Spleen (tissue), 11 donors: Measurements from ENCODE around the gene RASAL3. TPM values are rescaled to one million over a fixed set of nuclear protein-coding genes. Genes with fewer than 3 reads are reported as not detected.

Experiments
- DNase-seq: peaks from one replicate; pipeline ENCODE4 v3.0.0-alpha.2; 2020
- H3K27ac ChIP-seq, 8 donors: fragments of 200-600 bp; sonication (generic) in 7 of 8; 1 replicate in 4 of 8; 2 replicates in 4 of 8; pipeline versions ENCODE4 v1.5.0 to v1.8.0; 2016 to 2021; ENCODE audit warnings: inconsistent platforms in 4 of 8, mild to moderate bottlenecking in 4 of 8, moderate library complexity in 1 of 8
- H3K27me3 ChIP-seq, 7 donors: fragments of 200-600 bp; sonication (generic) in 6 of 7; replicated peaks in 1 of 7; 1 replicate in 4 of 7; 2 replicates in 3 of 7; pipeline versions ENCODE4 v1.5.0 to v1.8.0; 2016 to 2021; ENCODE audit warnings: inconsistent platforms in 3 of 7, mild to moderate bottlenecking in 1 of 7
- H3K36me3 ChIP-seq, 6 donors: fragments of 200-600 bp; sonication (generic) in 5 of 6; 1 replicate in 4 of 6; 2 replicates in 2 of 6; pipeline versions ENCODE4 v1.5.0 to v1.8.0; 2016 to 2021; ENCODE audit warnings: inconsistent platforms in 2 of 6
- H3K4me1 ChIP-seq, 6 donors: fragments of 200-600 bp; sonication (generic) in 5 of 6; 1 replicate in 3 of 6; 2 replicates in 3 of 6; pipeline versions ENCODE4 v1.5.0 to v1.8.0; 2016 to 2021; ENCODE audit warnings: inconsistent platforms in 3 of 6
- H3K4me3 ChIP-seq, 8 donors: fragments of 200-600 bp; sonication (generic) in 7 of 8; 1 replicate in 4 of 8; 2 replicates in 4 of 8; pipeline versions ENCODE4 v1.5.0 to v1.8.0; 2016 to 2021; ENCODE audit warnings: inconsistent platforms in 4 of 8, mild to moderate bottlenecking in 4 of 8, moderate library complexity in 2 of 8
- H3K9me3 ChIP-seq, 8 donors: fragments of 200-600 bp; sonication (generic) in 7 of 8; 1 replicate in 4 of 8; 2 replicates in 4 of 8; pipeline versions ENCODE4 v1.5.0 to v1.8.0; 2016 to 2021; ENCODE audit warnings: inconsistent platforms in 4 of 8
- CTCF ChIP-seq, 11 experiments: fragments of 200-600 bp in 7 of 11; fragments of 450-650 bp in 4 of 11; sonication (generic) in 4 of 11; IDR thresholded peaks in 8 of 11; conservative IDR thresholded peaks in 3 of 11; 1 replicate in 7 of 11; 2 replicates in 4 of 11; pipeline versions ENCODE4 v1.4.0 to v1.8.0; 2016 to 2021; ENCODE audit warnings: antibody characterized with exemption in 11 of 11, inconsistent platforms in 4 of 11, mild to moderate bottlenecking in 1 of 11
- POLR2A ChIP-seq, 3 donors: fragments of 450-650 bp; IDR thresholded peaks; one replicate each; pipeline ENCODE4 v1.5.1; 2017; ENCODE audit warnings: antibody characterized with exemption in 3 of 3, mild to moderate bottlenecking in 1 of 3
- POLR2AphosphoS5 ChIP-seq, 3 donors: sonication (generic); formaldehyde crosslinking; IDR thresholded peaks; one replicate each; pipeline ENCODE4 v1.5.1; 2017; ENCODE audit warnings: antibody characterized with exemption in 3 of 3
- WGBS, 5 donors: extraction: QIAGEN DNeasy Blood & Tissue Kit in 3 of 5; methylation state at CpG; one replicate each; pipeline versions ENCODE4 v1.1.5 to v1.1.7; 2013 to 2018; 5-methylcytosine and 5-hydroxymethylcytosine counted together
- intact Hi-C: fragments of 100-400 bp; cut with DNase I; formaldehyde crosslinking; loops from one replicate; pipeline ENCODE4 v1.15.0; 2023; ENCODE audit warnings: low total_unique reads
- polyA plus RNA-seq, 3 donors: library from polyadenylated mRNA; stranded (reverse); fragments of 200-250 nt; gene quantifications; one replicate each; pipeline ENCODE4 v1.2.1, GENCODE V29; 2013
- total RNA-seq, 7 donors: library from RNA; depleted of rRNA in 3 of 7; stranded (reverse); fragments of >200 nt in 3 of 7; fragmentation: NEBNext Ultra II Directional in 4 of 7; extraction: Animal tissue kit (Norgen Biotek cat#: 25700) in 4 of 7; gene quantifications; one replicate each; pipeline versions ENCODE4 v1.1.0 to v1.2.1, GENCODE V29; 2016 to 2021
- donor health status: healthy with polysubstance abuse.
- donor health status: DM: no; HTN: no; CAD: no; lungs with moderate emphysema.
- donor health status: DM: no; HTN: no; CAD: no.
- donor health status: Bipolar disorder and iron deficiency.
- donor health status: healthy.
- donor health status: DM: no; HTN: no; CAD: no.
- donor health status: DM: yes; HTN: yes; CAD: no.

The RASAL3 gene
- total and polyA plus RNA-seq, 10 donors, result 31.7 to 79.1 (median 62.2) TPM

DNA sequence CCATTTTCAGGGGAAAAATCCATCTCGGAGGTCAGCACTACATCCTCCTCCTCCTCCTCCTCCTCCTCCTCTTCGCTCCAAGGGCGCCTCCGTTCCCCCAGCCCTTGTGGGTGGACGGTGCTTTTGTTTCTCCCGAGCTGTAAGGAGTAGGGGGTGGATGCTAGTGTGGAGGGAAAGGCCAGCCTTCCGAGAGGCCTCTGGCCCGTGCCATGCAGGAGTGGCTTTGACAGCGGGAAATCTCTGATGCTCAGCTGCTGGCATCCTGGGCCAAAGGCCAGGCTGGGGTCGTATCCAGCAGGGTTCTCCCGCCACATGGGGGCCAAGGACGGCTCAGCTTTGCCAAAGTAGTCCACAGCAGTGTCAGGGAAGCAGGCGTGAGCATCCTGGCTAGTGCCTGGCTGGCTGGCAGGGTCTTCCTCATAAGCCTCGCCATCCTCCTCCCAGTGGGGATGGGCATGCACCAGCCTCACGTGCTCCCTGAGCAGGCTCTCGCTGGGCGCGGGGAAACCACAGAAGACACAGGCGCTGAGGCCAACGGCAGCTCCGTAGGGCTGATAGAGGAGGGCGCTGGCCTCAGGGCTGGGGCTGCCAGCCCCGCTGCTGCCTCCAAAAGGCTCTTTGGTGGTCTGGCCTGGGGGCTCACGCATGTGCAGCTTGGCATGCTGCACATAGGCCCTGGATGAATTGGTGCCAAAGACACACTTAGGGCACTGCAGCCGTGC lies 25.1 kb downstream of the RASAL3 start:
- no peak overlapping the region for H3K27ac ChIP-seq
- no peaks in the 10 kb centered on the region for H3K27me3 ChIP-seq
- no peaks in the 10 kb centered on the region for H3K4me1 ChIP-seq
- H3K36me3 ChIP-seq, result peaks cover 0 to 30% (median 0%) of the 10 kb centered on the region in 6 donors
- no peak overlapping the region for H3K4me3 ChIP-seq
- TF ChIP-seq POLR2AphosphoS5 (IDR thresholded peaks at IDR 0.05), result no peak
- H3K9me3 ChIP-seq, result no peaks in the 10 kb centered on the region
- 68 to 79% (median 75%) methylated on average over 16 to 25 of the region's 25 CpGs for WGBS, 5 donors
- intact Hi-C loops, result no loop called here
- DNase-seq, result no peak

- Histone ChIP-seq H3K4me1 (peaks cover 2 to 3% (median 2%) of the 10 kb centered on the region in 6 donors), H3K27ac (no peak overlapping the region), H3K27me3 (no peaks in the 10 kb centered on the region), H3K9me3 (no peaks in the 10 kb centered on the region), H3K4me3 (no peak overlapping the region), H3K36me3 (peaks cover 0 to 30% (median 0%) of the 10 kb centered on the region in 6 donors)
- DNase-seq, result no peak
- WGBS, 5 donors, result 94 to 97% (median 95%) methylated on average over 8 to 27 of the region's 27 CpGs
- TF ChIP-seq POLR2A (IDR thresholded peaks at IDR 0.05) (no peak), CTCF (IDR thresholded peaks at IDR 0.05 in 8 of 11, conservative IDR thresholded peaks at IDR 0.05 in 3 of 11) (no peak), POLR2AphosphoS5 (IDR thresholded peaks at IDR 0.05) (no peak)
- intact Hi-C loops, result no loop called here
These were observed 25.8 kb downstream of the RASAL3 start for GRCh38 chr19:15438577-15438976.

DNA sequence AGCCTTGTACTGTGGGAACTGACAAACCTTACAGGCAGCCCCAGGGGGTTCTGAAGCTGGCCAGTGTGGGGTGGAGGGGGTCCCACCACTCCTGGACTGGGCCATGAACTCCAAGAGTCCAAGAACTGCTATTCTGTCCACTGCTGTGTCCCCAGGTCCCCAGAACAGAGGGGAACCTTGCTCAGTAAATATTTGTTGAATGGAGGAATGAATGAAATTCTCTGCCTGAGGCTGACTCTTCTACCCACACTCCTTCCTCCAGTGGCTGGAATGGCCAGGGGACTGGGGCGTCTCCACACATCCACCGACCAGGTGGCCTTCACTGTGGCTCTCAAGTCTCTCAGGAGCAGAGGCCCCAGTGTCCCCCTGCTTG lies 26.2 kb downstream of the RASAL3 start:
- TF ChIP-seq POLR2A (IDR thresholded peaks at IDR 0.05), result no peak
- TF ChIP-seq POLR2AphosphoS5 (IDR thresholded peaks at IDR 0.05), result no peak
- TF ChIP-seq CTCF (IDR thresholded peaks at IDR 0.05 in 8 of 11, conservative IDR thresholded peaks at IDR 0.05 in 3 of 11), result no peak
- Histone ChIP-seq H3K4me1 (peaks cover 6 to 8% (median 7%) of the 10 kb centered on the region in 6 donors), H3K27me3 (no peaks in the 10 kb centered on the region), H3K27ac (no peak overlapping the region), H3K9me3 (no peaks in the 10 kb centered on the region), H3K36me3 (peaks cover 0 to 30% (median 0%) of the 10 kb centered on the region in 6 donors), H3K4me3 (no peak overlapping the region)
- no peak for DNase-seq
- intact Hi-C loops, result no loop called here
- 85 to 93% (median 93%) methylated on average over 2 of the region's 2 CpGs for WGBS, 5 donors

DNA sequence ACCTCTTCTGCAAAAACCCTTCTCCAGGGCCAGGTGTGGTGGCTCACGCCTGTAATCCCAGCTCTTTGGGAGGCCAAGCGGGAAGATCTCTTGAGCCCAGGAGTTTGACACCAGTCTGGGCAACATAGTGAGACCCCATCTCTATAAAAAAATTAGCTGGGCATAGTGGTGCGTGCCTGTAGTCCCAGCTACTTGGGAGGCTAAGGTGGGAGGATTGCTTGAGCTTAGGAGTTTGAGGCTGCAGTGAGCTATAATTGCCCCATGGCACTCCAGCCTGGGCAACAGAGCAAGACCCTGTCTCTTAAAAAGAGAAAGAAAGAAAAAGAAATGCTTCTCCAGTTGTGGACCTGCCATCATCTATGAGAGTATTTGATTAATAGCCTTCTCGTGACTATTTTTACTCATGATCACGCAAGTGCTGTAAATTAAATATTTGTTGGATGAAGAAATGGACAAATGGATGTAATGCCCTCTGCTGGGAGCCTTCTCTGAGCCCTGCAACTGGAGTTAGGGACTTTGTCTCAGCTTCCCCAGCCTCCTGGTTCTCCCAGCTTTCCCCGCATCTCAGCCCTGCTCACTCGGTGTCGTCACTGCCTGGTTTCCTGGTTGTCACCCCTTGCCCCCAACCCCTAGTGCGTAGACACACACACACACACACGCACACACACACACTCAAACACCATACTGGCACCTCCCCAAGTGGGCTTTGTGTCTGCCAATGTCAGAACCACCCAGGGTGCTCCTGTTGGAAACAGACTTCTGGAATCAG lies 26.8 kb downstream of the RASAL3 start:
- Histone ChIP-seq H3K27ac (no peak overlapping the region), H3K4me1 (peaks cover 6 to 12% (median 9%) of the 10 kb centered on the region in 6 donors), H3K9me3 (no peaks in the 10 kb centered on the region), H3K27me3 (no peaks in the 10 kb centered on the region), H3K4me3 (no peak overlapping the region), H3K36me3 (peaks cover 0 to 30% (median 0%) of the 10 kb centered on the region in 6 donors)
- no peak for TF ChIP-seq CTCF (IDR thresholded peaks at IDR 0.05 in 8 of 11, conservative IDR thresholded peaks at IDR 0.05 in 3 of 11)
- TF ChIP-seq POLR2AphosphoS5 (IDR thresholded peaks at IDR 0.05), result no peak
- TF ChIP-seq POLR2A (IDR thresholded peaks at IDR 0.05), result no peak
- intact Hi-C loops, result no loop called here
- no peak for DNase-seq
- WGBS, 5 donors, result 73 to 87% (median 81%) methylated on average over 9 to 10 of the region's 10 CpGs
